Left cardiac atrium (tissue), 4 donors: ENCODE measurements around the gene TMED7. TPM values are rescaled to one million over a fixed set of nuclear protein-coding genes. Genes with fewer than 3 reads are reported as not detected.

Source experiments
- ATAC-seq, 2 donors: fragments of 200-7000 bp; cut with Tn5 transposase; one replicate each; pipeline ENCODE4 v1.9.1; 2020; ENCODE audit warnings: mild to moderate bottlenecking in 2 of 2, moderate library complexity in 2 of 2
- DNase-seq: peaks from one replicate; pipeline ENCODE4 v3.0.0-alpha.2; 2020
- intact Hi-C, 2 donors: fragments of 100-400 bp; cut with DNase I; formaldehyde crosslinking; loops; one replicate each; pipeline versions ENCODE4 v1.14.1 to v1.15.1; 2022 to 2023
- total RNA-seq, 2 donors: library from RNA; stranded (reverse); fragmentation: NEBNext Ultra II Directional; extraction: Animal tissue kit (Norgen Biotek cat#: 25700); gene quantifications; one replicate each; pipeline ENCODE4 v1.2.1, GENCODE V29; 2021
- donor health status: DM: no; HTN: yes; CAD: no.
- donor health status: DM: no; HTN: yes; CAD: no; lungs with severe emphysema.
- donor health status: DM: yes; HTN: yes; CAD: no.
- donor health status: Dilated cardiomyopathy.

TMED7 gene
- total RNA-seq, 2 donors from 2014 or later, result 72.9 to 93.7 TPM

DNA sequence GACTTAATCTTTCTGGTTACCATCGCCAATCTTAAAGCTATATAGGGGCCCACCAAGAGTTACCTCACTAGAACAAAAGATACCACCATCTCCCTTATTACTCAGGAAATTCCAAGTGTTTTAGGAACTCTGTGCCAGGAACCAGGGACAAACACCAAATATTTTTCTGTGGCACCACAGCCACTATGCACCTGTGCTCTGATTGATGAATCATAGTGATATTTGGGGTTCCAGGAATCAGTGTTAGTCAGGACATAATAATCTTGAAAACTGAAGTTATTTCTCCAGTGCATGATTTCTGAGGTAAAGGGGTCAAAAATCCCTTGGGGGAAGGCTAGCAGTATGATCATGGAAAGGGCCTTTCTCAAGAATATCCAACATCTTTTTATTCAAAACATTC, 10.2 kb upstream of the TMED7 start:
- ATAC-seq (no peak), DNase-seq (no peak)
- intact Hi-C loops, result no loop called here

DNA sequence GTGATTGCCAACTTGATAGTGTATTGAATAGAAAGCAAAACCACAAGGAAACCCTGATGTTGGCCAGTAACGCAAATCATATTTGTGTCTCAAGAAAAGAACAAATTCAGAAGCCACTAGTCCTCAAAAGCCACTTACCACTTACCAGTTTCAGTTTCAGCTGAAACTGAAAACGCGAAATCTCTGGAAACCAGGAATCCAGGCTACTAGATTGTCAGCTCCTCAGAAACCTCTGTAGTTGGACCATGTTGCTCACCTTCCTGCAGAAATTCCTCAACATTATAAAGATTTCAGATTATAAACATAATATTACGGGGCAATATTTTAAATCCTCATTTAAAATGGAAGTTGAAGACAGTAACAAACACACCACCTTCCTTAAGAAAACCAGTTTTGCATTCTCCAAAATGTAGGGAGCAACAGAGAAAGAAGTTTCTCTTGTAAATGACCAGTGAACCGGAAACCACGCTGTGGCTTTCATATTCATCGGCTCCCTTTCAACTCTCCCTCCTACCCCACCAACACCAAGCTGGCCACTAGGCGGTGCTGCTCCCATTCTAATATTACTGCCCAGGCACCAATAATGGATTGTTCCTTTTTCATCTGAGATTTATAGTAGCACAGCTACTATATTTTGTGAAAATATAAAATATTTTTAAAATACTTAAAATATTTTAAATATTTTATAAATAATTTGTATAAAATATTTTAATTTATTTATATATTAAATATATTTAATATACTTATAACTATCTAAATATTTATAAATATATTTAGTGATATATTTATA, 8.7 kb upstream of the TMED7 start:
- peak; percentile 96 to 98 for ATAC-seq
- intact Hi-C loops, result loop anchor here in 1 of 2 donors (2.0 to 5.0 kb wide), 2 partner anchors 203 to 434 kb away; no protein-coding TSS in a partner anchor
- DNase-seq, result peak; percentile 91

DNA sequence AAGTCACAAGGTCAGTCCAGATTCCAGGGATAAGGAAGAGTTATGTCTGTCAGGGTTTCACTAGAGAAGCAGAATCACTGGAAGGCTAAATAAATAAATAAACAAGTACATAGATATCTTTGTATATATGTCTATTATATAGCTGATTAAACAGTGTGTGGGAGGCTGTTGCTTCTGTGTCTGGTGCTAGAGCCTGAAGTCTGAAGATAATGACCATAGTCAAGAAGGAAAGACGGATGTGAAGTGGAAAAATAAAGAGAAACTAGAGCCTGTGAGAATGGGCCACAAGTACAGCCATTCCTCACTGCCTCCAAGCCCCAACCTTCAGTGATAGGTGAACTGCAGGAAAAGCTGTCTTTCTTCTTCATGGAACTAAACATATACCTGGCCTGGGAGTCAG, 4.1 kb upstream of the TMED7 start:
- intact Hi-C loops, result loop anchor here in 1 of 2 donors (5.0 kb wide), 1 partner anchor 207 kb away; no protein-coding TSS in a partner anchor
- no peak for ATAC-seq

DNA sequence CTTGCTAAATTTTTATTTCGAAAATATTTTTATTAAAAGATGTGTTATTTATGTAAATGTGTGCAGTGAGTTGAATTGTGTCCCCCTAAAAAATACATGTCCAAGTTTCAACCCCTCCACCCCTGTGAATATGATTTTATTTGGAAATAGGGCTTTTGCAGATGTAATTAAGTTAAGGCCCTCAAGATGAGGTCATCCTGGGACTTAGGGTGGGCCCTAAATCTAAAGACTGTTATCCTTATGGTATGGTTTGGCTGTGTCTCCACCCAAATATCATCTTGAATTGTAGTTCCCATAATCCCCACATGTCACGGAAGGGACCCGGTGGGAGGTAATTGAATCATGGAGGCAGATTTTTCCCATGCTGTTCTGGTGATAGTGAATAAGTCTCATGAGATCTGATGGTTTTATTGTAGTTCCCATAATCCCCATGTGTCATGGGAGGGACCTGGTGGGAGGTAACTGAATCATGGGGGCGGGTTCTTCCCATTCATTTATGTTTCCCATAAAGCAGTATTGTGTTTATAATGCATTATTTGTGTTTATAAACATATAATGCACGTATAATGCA, 1.5 kb upstream of the TMED7 start:
- intact Hi-C loops, result no loop called here
- no peak for DNase-seq
- no peak for ATAC-seq

More for the DNA sequence above, 4.1 kb upstream of the TMED7 start:
- no peak for DNase-seq

DNA sequence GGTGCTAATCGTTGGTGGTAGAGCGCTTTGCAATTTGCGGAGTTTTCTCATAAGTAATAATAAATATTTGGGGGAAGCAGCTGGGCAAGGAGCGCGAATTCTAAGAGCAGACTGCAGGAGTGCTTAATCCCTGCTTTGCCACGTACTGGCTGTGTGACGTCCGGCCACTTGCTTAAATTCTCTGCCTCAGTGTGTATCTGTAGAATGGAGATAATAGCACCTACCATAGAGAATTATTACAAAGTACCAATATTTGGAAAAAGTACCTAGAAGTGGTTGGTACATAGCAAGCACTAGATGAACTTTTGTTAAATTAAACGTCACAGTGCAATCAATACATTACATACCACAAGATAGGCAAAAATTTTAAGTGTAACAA, 598 bp upstream of the TMED7 start:
- intact Hi-C loops, result no loop called here
- peak; percentile 14 to 41 for ATAC-seq
- no peak for DNase-seq

DNA sequence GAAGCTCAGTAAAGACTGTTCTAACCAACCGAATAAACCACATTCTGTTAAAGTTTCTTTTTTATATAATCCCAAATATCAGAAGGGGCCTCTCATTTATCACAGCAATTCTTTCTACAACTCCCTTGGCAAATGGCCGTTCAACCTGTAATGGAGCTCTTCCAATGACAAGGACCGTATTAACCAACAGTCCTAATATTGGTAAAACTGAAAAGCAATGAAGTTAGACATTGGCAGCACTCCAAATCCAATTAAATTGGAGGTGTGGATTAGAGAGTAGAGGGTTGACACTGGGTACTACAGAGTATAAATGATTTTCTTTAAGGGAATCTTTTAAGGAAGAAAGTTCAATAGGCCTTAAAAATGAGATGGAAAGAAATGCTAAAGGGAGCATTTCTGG, 842 bp downstream of the TMED7 start:
- no peak for ATAC-seq
- intact Hi-C loops, result no loop called here

DNA sequence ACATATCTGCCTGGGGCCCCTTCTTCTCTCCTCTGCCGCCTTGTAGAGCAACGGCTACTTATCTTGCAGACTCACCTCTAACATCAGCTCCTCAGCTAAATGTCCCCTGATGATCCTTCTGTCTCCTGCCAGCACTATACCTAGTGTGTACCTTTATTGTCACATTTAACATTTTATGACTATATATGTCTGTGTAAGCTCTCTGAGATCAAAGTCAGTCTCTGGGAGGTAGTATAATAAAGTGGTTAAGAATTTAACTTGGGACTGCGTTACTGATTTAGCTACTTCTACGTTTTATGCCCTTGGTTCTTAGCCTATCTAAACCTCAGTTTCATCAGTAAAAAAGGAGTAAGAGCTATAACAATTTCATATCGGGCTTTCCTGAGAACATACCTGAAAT, 2.2 kb downstream of the TMED7 start:
- intact Hi-C loops, result no loop called here
- no peak for ATAC-seq
- DNase-seq, result no peak

More for the DNA sequence above, 842 bp downstream of the TMED7 start:
- DNase-seq, result no peak

DNA sequence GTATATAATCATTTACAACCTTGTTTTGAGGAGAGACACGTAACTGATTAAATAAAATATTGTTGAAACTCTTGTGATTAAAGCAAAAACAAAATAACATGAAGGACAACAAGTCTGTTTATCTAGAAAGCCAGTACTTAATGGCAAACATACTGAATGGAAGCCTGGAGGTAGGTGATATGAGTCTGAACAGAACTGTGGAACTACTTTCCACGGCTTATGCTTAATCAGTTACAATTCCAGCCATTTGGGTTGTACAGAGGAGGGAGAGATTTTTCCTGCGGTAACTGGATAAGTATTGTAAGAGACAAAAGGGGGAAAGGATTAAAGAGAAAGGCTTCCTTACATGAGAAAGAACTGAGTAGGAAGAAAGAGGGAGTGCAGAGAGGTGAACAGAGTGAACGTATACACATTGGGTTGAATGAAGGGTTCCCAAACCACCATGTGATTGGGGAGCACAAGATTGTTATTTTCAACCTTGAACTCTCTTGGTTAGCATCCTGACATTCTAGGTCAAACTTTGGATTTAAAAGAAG, 4.4 kb downstream of the TMED7 start:
- intact Hi-C loops, result no loop called here
- ATAC-seq (no peak), DNase-seq (no peak)

DNA sequence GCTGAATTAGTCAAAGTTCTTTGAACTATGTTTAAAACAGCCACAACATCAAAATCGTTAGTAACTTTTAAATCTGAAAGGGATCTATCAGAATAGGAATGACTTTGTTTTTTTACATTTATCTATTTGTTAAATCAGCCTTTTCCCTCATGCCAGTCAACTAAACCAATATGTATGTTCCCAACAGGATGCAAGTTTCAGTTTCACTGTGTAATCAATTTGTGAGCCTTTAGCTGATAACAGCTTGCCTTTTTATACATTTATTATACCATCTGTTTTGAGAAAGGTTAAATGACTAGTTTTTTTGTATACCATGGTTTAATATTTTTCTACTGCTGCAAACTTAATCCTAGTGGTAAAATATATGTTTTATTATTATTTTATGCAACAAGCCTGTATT, 8.9 kb downstream of the TMED7 start:
- ATAC-seq (no peak), DNase-seq (no peak)
- intact Hi-C loops, result no loop called here

DNA sequence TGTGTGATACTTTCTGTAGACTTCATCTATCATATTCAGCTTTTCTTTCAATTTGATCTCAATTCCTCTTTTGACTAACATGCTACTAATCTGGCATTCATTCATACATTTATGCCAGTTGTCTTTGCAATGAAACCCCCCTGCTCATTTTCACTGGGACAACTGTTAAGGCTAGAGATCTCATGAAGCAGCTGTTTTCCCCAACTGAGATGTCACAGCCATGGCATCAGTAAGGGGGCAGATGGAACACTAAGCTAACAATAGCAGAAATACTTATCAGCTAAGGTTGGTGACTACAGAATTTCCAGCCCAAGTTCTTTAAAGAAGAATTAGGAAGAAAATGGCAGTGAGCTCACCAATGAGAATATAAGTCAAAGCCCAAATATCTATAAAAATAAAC, 9.4 kb downstream of the TMED7 start:
- no peak for ATAC-seq
- no peak for DNase-seq
- intact Hi-C loops, result no loop called here

DNA sequence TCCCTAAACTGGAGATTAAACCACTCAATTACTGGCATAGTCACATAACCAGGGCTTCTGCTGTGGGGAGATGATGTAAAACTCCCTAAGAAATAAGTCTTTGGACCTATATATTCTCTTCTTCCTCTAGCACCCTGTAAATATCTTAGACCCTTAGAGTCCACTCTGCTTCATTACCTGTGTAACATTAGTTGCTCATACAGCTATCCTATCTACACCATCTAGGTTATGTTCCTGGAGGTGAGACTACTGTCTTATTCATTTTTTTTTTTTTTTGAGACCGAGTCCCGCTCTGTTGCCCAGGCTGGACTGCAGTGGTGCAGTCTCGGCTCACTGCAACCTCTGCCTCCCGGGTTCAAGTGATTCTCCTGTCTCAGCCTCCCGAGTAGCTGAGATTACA, 14.0 kb downstream of the TMED7 start:
- ATAC-seq, result no peak
- no peak for DNase-seq
- intact Hi-C loops, result no loop called here

DNA sequence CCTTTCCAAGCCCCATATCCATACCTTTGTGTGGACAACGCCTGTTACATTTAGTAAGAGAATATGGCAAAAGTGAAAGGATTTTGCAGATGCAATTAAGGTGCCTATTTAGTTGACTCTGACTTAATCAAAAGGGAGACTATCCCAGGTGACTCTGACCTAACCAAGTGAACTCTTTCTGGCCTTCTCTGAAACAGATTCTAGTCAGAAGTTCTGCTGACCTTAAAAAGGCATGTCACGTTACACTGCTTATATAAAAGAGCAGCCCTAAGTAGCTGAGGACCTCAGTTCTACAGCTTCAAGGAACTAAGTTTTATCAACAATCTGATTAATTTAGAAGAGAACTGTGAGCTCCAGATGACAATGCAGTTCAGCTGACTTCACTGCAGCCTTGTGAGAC, 17.9 kb downstream of the TMED7 start:
- DNase-seq, result no peak
- no peak for ATAC-seq
- intact Hi-C loops, result no loop called here

DNA sequence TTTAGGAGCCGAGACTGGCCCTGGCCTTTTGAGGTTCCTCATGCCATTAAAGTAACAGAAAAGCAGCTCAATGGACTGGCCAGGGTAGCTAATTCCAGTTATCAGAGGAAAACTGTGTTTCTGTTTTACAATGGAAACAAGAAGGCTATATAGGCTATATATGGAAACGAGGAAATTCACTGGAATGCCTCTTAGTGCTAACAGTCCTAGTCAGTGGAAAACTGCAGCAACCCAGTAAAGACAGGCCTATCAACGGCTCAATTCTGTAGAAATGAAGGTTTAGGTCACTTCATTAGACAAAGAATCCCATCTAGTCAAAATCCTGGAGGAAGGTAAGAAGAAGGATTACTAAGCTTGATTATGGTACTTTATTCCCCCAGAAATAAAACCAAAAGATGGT, 20.4 kb downstream of the TMED7 start:
- intact Hi-C loops, result no loop called here
- ATAC-seq (no peak), DNase-seq (no peak)

DNA sequence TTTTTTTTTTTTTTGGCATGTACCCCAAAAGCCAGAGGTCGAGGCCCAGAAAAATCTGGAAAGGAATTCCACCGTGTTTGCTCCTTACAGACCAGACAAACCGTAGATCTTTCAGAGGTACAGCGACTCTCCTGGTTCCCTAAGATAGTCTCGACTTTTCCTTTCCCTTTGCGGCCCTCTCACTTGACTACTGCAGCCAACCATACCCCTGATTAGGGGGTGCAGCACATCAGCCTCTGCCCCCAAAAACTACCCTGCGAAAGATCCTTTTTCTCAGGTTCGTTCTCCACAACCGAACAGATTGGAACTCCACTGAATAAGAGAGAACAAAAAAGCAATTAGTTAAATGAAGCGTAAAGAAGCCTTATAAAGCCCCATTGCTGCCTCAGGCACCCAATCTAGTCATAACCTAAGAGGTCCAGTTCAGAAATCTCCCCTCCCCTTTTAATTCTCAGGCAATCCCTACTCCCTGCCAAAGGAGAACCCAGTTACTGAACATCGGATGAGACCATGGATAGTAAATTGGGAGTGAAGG, 23.2 kb downstream of the TMED7 start:
- intact Hi-C loops, result no loop called here
- peak in 1 of 2 donors; percentile 22 for ATAC-seq
- DNase-seq, result no peak

DNA sequence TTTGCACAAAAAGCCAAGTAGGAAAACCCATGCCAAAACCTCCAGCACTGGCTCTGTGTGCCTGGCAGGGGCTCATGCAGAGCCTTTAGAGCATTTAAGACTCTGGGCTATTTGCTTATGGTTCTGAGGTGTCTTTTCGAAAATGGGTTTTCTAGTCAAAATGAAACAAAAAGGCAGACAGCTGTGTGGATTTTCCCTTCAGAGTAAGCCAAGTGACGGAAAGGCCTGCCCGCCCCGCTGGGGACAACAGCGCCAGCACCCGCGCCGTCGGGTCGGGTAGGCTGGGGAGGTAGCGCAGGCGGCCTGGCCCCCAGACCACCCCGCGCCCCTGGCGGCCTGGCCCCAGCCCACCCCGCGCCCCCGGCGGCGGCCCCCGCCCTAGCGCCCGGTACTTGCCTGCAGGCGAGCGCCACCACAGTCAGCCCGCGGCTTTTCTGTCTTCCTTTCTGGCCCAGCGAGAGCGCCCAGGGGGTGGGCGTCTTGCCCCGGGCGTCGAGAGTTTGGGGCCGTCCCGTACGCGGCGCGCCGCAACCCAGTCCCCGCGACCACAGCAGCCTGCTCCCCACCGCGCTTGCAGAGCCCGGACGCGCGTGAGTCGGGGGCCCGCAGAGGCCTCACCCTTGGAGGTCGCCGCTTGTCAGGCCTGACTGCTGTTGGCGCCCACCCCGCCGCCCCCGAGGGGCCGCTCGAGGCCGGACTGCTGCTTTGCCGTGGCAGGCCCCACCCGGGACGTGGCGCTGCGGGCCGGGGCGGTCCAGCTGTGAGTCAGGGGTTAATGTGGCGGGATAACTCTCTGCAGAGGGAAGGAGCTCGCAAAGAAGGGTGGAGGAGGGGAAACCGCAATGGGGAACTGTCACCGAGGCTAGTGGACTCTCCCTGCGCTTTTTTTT, 23.9 kb downstream of the TMED7 start, which contains the start of gene TICAM2:
Gene TICAM2 (minus strand): TSS at position 779 of the 890 bp plus-strand sequence. CDS start 21,223 bp downstream, outside the sequence.
- ATAC-seq (peak; percentile 89 to 93), DNase-seq (peak; percentile 75)
- intact Hi-C loops, result no loop called here

DNA sequence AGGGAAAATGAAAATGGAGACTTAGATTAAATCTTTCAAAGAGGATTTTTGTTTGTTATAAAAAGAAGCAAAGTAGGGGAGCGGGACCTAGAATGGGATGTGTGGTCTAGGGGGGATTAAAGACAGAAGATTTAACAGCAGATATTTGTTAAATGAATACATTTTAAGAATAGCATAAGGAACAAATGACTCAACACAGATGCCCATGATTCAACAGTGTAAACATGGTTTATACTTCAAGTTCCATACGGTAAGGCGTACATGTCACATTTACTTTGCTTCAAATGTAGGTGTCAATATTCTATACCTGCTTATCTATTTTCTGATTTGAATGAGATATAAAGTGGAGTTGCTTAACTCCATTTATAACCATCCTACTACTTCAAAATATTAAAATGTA, 25.1 kb downstream of the TMED7 start:
- intact Hi-C loops, result no loop called here
- ATAC-seq (no peak), DNase-seq (no peak)

DNA sequence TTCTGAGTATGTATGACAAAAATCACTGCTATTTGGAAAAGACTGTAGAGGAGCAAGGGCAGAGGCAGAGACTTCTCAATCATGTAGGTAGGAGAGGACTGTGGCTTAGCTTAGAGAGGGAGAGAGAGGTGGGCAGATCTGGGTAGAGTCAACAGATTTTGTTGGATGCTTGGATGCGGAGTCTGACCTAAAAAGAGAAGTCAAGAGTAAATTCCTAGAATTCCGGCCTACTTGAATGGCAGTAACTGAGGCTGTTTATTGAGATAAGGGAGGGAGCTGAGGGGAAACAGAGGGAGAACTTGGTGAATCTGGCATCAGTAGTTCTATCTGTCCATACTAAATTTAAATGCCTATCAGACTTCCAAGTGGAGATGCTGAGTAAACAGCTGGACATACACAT, 25.9 kb downstream of the TMED7 start:
- no peak for ATAC-seq
- intact Hi-C loops, result no loop called here
- DNase-seq, result no peak

DNA sequence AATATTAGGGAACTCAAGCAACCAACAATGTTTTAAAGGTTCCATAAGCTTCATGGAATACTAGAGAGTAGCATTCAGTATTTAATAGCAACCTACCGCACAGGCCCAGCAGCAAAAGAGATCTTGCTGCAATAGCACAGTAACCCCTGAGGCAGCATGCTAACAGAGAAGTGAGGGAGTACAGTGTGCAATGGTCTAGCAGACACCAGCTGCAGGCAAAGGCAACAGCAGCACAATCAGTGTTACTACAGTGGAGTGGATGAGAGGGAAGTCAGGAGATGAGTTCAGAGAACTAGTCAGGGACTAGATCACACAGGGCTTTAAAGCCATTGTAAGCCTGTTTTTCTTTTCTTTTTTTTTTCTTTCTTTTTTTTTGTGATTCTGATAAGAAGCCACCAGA, 26.3 kb downstream of the TMED7 start:
- intact Hi-C loops, result no loop called here
- DNase-seq, result no peak
- ATAC-seq, result peak in 1 of 2 donors; percentile 35
